Measurements from ENCODE around the gene MS4A6A.
"Not testable (repeated sequence)": the region's sequence is repeated elsewhere in the genome, so short reads cannot be mapped to it uniquely, and the experiment has no call there.

The MS4A6A gene

DNA sequence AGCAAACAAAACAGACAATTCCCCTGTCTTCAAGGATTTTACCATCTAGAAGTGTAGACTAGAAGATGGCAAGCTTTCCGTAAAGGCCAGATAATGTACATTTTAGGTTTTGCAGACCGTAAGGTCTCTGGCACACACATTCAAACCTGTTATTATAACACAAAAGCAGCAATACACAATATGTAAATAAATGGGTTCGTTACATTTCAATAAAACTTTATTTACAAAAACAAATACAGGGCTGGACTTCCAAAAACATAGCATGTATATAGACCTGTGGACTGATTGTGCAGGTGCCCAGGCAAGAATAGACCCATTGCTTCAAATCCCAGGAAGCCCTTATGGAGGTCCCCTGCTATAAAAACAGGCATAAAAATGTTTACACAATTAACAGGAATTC is 27.1 kb upstream of the MS4A6A start:
- TF ChIP-seq ZFX (IDR thresholded peaks at IDR 0.05; ENCODE audit: borderline replicate concordance): no peak
- TF ChIP-seq, protein P1, sequence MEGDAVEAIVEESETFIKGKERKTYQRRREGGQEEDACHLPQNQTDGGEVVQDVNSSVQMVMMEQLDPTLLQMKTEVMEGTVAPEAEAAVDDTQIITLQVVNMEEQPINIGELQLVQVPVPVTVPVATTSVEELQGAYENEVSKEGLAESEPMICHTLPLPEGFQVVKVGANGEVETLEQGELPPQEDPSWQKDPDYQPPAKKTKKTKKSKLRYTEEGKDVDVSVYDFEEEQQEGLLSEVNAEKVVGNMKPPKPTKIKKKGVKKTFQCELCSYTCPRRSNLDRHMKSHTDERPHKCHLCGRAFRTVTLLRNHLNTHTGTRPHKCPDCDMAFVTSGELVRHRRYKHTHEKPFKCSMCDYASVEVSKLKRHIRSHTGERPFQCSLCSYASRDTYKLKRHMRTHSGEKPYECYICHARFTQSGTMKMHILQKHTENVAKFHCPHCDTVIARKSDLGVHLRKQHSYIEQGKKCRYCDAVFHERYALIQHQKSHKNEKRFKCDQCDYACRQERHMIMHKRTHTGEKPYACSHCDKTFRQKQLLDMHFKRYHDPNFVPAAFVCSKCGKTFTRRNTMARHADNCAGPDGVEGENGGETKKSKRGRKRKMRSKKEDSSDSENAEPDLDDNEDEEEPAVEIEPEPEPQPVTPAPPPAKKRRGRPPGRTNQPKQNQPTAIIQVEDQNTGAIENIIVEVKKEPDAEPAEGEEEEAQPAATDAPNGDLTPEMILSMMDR (IDR thresholded peaks at IDR 0.05): no peak
- no peak overlapping the region for H3K27ac ChIP-seq

DNA sequence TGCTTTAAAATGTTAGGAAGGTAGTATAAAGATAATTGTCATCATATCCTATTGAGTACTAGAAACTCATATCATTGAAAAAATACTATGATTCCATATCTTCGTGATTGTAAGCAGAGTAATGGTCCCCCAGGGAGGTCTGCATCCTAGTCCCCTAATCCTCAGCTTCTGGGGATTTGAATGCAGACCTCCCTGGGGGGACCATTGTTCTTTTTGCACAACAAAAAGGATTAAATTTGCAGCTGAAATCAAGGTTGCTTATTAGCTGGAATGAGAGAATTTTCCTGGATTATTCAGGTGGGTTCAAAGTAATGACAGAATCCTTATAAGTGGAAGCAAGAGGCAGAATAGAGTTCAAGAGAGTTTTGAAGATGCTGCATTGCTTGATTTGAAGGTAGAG is 26.1 kb upstream of the MS4A6A start:
- no peak overlapping the region for H3K27ac ChIP-seq
- TF ChIP-seq, protein P1 (IDR thresholded peaks at IDR 0.05): no peak
- no peak for TF ChIP-seq ZFX (IDR thresholded peaks at IDR 0.05; ENCODE audit: borderline replicate concordance)

DNA sequence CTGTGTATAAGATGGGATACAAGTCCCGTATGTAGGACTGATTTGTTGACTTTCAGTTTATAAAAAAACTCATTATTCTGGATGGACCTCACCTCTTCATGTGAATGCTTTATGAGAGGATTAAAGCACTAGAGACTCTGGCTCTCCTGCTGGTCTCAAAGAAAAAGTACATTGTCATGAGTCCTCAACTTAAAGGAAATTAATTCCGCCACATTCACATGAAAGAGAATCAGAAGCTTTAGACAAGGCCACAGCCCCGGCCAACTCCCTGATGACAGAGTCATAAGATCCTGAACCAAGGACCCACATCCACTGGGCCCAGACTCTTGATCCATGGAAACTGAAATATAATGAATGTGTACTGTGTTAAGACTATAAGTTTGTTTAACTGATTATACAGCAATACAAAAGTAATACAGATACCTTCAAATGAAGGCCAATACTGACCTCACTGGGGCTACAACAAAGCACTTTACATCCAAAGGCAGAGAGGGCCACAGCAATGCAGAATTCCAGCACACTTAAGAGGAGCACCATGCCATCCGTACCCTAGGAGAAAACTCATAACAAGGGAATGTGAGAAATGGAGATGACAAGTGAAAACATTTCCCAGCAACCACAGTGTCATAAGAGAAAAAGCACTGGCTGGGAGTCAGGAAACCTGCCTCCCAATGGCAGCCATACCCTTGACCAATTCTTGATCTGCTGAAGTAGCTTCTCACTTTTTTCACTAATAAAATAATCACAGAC is 25.4 kb upstream of the MS4A6A start:
- TF ChIP-seq, protein P1 (IDR thresholded peaks at IDR 0.05): no peak
- TF ChIP-seq ZFX (IDR thresholded peaks at IDR 0.05; ENCODE audit: borderline replicate concordance): no peak
- H3K27ac ChIP-seq: no peak overlapping the region

DNA sequence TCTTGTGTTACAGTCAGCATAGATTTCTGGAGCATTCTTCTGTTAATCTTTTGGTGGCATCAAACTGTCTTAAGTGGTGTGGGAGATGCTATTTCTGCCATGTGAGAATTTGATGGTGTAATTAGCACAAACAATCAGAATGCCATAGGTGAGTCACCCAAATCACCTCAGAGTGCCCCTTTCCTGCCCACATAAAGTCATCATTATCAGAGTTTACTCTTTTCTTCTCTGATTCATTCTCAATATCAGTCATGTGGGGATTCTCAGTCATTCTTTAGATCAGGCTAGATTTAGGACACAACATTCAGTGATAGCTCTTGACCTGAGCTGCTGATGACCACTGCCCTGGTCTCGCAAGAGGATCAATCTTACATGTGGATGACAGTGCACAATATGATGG is 23.7 kb upstream of the MS4A6A start:
- no peak overlapping the region for H3K27ac ChIP-seq
- no peak for TF ChIP-seq ZFX (IDR thresholded peaks at IDR 0.05; ENCODE audit: borderline replicate concordance)
- TF ChIP-seq, protein P1 (IDR thresholded peaks at IDR 0.05): no peak

DNA sequence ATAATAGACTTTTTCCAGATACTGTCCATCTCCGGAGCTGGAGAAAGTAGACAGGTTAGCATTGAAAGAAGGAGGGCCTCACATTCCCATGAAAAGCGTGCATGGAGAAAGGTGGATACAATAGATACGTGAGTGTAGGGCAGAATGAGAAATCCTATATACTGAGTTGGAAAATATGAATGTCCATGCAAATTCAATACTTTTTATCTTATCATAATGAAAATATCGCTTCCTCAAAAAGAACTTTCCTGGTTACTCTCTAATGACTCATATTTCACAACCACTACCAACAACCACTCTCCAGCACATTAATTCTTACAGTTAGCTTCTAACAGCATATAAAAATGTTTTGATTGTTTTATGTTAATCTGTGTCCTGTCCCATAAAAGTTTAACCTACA is 22.0 kb upstream of the MS4A6A start:
- no peak overlapping the region for H3K27ac ChIP-seq
- TF ChIP-seq ZFX (IDR thresholded peaks at IDR 0.05; ENCODE audit: borderline replicate concordance): no peak
- TF ChIP-seq, protein P1 (IDR thresholded peaks at IDR 0.05): no peak

DNA sequence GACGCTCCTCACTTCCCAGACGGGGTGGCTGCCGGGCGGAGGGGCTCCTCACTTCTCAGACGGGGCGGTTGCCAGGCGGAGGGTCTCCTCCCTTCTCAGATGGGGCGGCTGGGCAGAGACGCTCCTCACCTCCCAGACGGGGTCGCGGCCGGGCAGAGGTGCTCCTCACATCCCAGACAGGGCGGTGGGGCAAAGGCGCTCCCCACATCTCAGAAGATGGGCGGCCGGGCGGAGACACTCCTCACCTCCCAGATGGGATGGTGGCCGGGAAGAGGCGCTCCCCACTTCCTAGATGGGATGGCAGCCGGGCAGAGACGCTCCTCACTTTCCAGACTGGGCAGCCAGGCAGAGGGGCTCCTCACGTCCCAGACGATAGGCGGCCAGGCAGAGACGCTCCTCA is 18.5 kb upstream of the MS4A6A start:
- not testable (repeated sequence) for H3K27ac ChIP-seq

DNA sequence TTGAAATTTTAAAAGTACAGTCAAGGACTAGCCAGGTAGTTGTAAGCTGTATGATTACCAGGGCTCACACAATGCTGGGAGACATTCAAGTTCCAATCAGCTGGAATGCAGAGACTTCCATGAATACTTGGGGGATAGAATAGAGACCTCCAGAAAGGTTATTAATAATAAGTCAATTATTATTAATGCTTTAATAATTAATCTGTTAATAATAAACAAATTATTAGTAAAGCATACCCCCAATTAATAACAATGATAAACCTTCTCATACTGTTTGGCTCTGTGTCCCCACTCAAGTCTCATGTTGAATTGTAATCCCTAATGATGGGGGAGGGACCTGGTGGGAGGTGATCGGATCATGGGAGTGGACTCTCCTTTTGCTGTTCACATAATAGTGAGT is 14.6 kb upstream of the MS4A6A start:
- no peak overlapping the region for H3K27ac ChIP-seq
- TF ChIP-seq, protein P1 (IDR thresholded peaks at IDR 0.05): no peak
- TF ChIP-seq ZFX (IDR thresholded peaks at IDR 0.05; ENCODE audit: borderline replicate concordance): no peak

DNA sequence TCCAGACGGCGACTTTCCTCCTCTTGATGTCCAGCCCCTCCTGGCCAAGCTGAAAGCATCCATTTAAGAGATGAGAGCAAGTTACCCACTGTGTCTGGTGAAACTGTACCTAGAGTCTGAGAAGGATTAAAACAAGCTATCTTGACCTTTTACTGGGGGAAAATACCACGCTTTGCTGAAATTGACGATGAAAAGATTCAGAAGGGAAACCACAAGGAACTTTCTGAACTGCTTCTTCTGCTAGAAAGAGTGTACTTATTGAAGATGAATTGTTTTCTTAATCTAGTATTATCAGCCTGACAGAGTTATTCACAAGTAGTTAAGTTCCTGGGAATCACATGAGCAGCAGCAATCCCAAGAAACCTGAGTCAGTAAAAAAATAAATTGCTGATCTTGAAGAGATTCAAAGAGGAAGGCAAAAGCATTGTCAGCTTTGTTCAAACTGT is 13.1 kb upstream of the MS4A6A start:
- no peak overlapping the region for H3K27ac ChIP-seq
- TF ChIP-seq, protein P1 (IDR thresholded peaks at IDR 0.05): no peak
- TF ChIP-seq ZFX (IDR thresholded peaks at IDR 0.05; ENCODE audit: borderline replicate concordance): no peak
